ENCODE data around the gene PDK2. TPM values are rescaled to one million over a fixed set of nuclear protein-coding genes. Genes with fewer than 3 reads are reported as not detected.
A peak's percentile ranks its signal among the peaks of the same experiment; 100 is the strongest.

PDK2 gene
- total and polyA plus RNA-seq, 9 of the 15 experiments (the other 6 are each of a cell fraction or from before 2014, with no cell fraction given) = 0.03 to 2.5 (median 1.4) TPM

- TF ChIP-seq RERE (CRISPR knock-in tag; IDR thresholded peaks at IDR 0.05; ENCODE audit: borderline replicate concordance) (no peak), KHSRP (IDR thresholded peaks at IDR 0.05) (no peak), ZBTB33 (CRISPR knock-in tag; IDR thresholded peaks at IDR 0.05) (no peak), RB1 (IDR thresholded peaks at IDR 0.05; ENCODE audit: low read depth) (peak; percentile 55; the same call in 1 of the 2 replicates), CEBPG (CRISPR knock-in tag; IDR thresholded peaks at IDR 0.05) (no peak), CEBPG (tag; conservative IDR thresholded peaks at IDR 0.05 in 1 of 2, IDR thresholded peaks at IDR 0.05 in 1 of 2) (no peak), BRD9 (IDR thresholded peaks at IDR 0.05; ENCODE audit: low read depth, partially characterized antibody) (peak; percentile 96), SMARCC2 (IDR thresholded peaks at IDR 0.05; ENCODE audit: low read depth) (no peak), HNRNPL (IDR thresholded peaks at IDR 0.05; ENCODE audit: low read depth, low read length) (no peak), STAG1 (CRISPR knock-in tag; IDR thresholded peaks at IDR 0.05; ENCODE audit: borderline replicate concordance) (no peak), ZNF197 (CRISPR knock-in tag; IDR thresholded peaks at IDR 0.05; ENCODE audit: low read depth) (no peak), HMGN3 (IDR thresholded peaks at IDR 0.05; ENCODE audit: borderline replicate concordance, extremely low read depth, insufficient read length, low read depth, low read length) (no peak), NFRKB (IDR thresholded peaks at IDR 0.05; ENCODE audit: low read depth) (peak; percentile 90), NCOA1 (IDR thresholded peaks at IDR 0.05; ENCODE audit: low read depth) (peak; percentile 39; the same call in 1 of the 2 replicates), NELFE (IDR thresholded peaks at IDR 0.05; ENCODE audit: insufficient read depth, insufficient read length) (no peak), MEIS2 (IDR thresholded peaks at IDR 0.05; ENCODE audit: partially characterized antibody) (no peak), ZFPM2 (CRISPR knock-in tag; IDR thresholded peaks at IDR 0.05) (no peak), HDAC8 (tag; IDR thresholded peaks at IDR 0.05) (no peak), ZBTB49 (CRISPR knock-in tag; IDR thresholded peaks at IDR 0.05; ENCODE audit: borderline replicate concordance) (no peak)
These were observed 56.9 kb downstream of the PDK2 start (continued) for GRCh38 chr17:50151937-50152547.

Measured in K562 (cell line).